Esophagus muscularis mucosa (tissue), 4 donors: ENCODE data around the gene MEG3. TPM values are rescaled to one million over a fixed set of nuclear protein-coding genes. Genes with fewer than 3 reads are reported as not detected.

Source experiments
- DNase-seq: peaks from one replicate; pipeline ENCODE4 v3.0.0-alpha.2; 2017; ENCODE audit errors: extremely low spot score
- H3K27ac ChIP-seq, 4 donors: fragments of 200-600 bp; sonication (generic); replicated peaks in 1 of 4; 1 replicate in 3 of 4; 2 replicates in 1 of 4; pipeline ENCODE4 v1.5.1; 2016 to 2019; ENCODE audit warnings: mild to moderate bottlenecking in 1 of 4
- H3K27me3 ChIP-seq, 4 donors: fragments of 200-600 bp; sonication (generic); one replicate each; pipeline versions ENCODE4 v1.5.1 to v1.6.0; 2016 to 2019
- H3K36me3 ChIP-seq, 4 donors: fragments of 200-600 bp; sonication (generic); one replicate each; pipeline ENCODE4 v1.5.1; 2016 to 2019
- H3K4me1 ChIP-seq, 4 donors: fragments of 200-600 bp; sonication (generic); one replicate each; pipeline ENCODE4 v1.5.1; 2016 to 2019
- H3K4me3 ChIP-seq, 4 donors: fragments of 200-600 bp; sonication (generic); 1 replicate in 2 of 4; 2 replicates in 2 of 4; pipeline ENCODE4 v1.5.1; 2016 to 2019; ENCODE audit warnings: mild to moderate bottlenecking in 4 of 4, moderate library complexity in 1 of 4
- H3K9me3 ChIP-seq, 4 donors: fragments of 200-600 bp; sonication (generic); 1 replicate in 3 of 4; 2 replicates in 1 of 4; pipeline ENCODE4 v1.5.1; 2016 to 2019
- CTCF ChIP-seq, 3 experiments: fragments of 200-600 bp in 2 of 3; fragments of 450-650 bp in 1 of 3; sonication (generic) in 2 of 3; IDR thresholded peaks; one replicate each; pipeline ENCODE4 v1.5.1; 2017 to 2019; ENCODE audit warnings: antibody characterized with exemption in 3 of 3, mild to moderate bottlenecking in 2 of 3, moderate library complexity in 1 of 3
- EP300 ChIP-seq: sonication (generic); formaldehyde crosslinking; IDR thresholded peaks from one replicate; pipeline ENCODE4 v1.6.1; 2017; ENCODE audit warnings: antibody characterized with exemption
- POLR2A ChIP-seq: fragments of 450-650 bp; IDR thresholded peaks from one replicate; pipeline ENCODE4 v1.6.1; 2017; ENCODE audit warnings: antibody characterized with exemption, moderate library complexity, mild to moderate bottlenecking, low read depth
- POLR2AphosphoS5 ChIP-seq, 2 donors: sonication (generic); formaldehyde crosslinking; IDR thresholded peaks; one replicate each; pipeline ENCODE4 v1.6.1; 2017; ENCODE audit warnings: antibody characterized with exemption in 2 of 2
- whole genome bisulfite sequencing: methylation state at CpG from one replicate; pipeline ENCODE4 v1.1.5; 2018; 5-methylcytosine and 5-hydroxymethylcytosine counted together
- intact Hi-C: fragments of 100-400 bp; cut with DNase I; formaldehyde crosslinking; loops from one replicate; pipeline ENCODE4 v1.15.1; 2023
- total RNA-seq, 4 donors: library from RNA; depleted of rRNA; stranded (reverse); fragments of >200 nt; gene quantifications; one replicate each; pipeline versions ENCODE4 v1.1.0 to v1.2.1, GENCODE V29; 2016

The MEG3 gene
- total RNA-seq, 4 donors from 2014 or later: 9.4 to 53.2 (median 22.1) TPM

- no peak for DNase-seq
- 82% methylated on average over 18 of the region's 18 CpGs for WGBS
- H3K27ac ChIP-seq: no peak overlapping the region
- no peak overlapping the region for H3K4me3 ChIP-seq
- intact Hi-C loops: no loop called here
- H3K27me3 ChIP-seq: peaks cover 0 to 13% (median 0%) of the 10 kb centered on the region in 4 donors
- no peaks in the 10 kb centered on the region for H3K9me3 ChIP-seq
- H3K36me3 ChIP-seq: no peaks in the 10 kb centered on the region
- no peaks in the 10 kb centered on the region for H3K4me1 ChIP-seq
- no peak for TF ChIP-seq POLR2A
- no peak for TF ChIP-seq EP300
- no peak for TF ChIP-seq POLR2AphosphoS5 (IDR thresholded peaks at IDR 0.05)
- TF ChIP-seq CTCF (IDR thresholded peaks at IDR 0.05): no peak
These were observed 29.5 kb downstream of the MEG3 start for GRCh38 chr14:100855256-100855930.

GRCh38 chr14:100856056-100856950 is 30.4 kb downstream of the MEG3 start:
- WGBS: 83% methylated on average over 20 of the region's 20 CpGs
- H3K36me3 ChIP-seq: no peaks in the 10 kb centered on the region
- no peak for DNase-seq
- peaks cover 0 to 22% (median 0%) of the 10 kb centered on the region in 4 donors for H3K27me3 ChIP-seq
- H3K4me3 ChIP-seq: no peak overlapping the region
- H3K27ac ChIP-seq: no peak overlapping the region
- TF ChIP-seq EP300: no peak
- no peak for TF ChIP-seq POLR2A
- TF ChIP-seq POLR2AphosphoS5 (IDR thresholded peaks at IDR 0.05): no peak
- TF ChIP-seq CTCF (IDR thresholded peaks at IDR 0.05): no peak
- H3K9me3 ChIP-seq: no peaks in the 10 kb centered on the region
- intact Hi-C loops: no loop called here
- H3K4me1 ChIP-seq: no peaks in the 10 kb centered on the region

- WGBS: 72% methylated on average over 14 of the region's 14 CpGs
- intact Hi-C loops: no loop called here
- Histone ChIP-seq H3K9me3 (no peaks in the 10 kb centered on the region), H3K27me3 (peaks cover 0 to 27% (median 0%) of the 10 kb centered on the region in 4 donors), H3K27ac (no peak overlapping the region), H3K36me3 (no peaks in the 10 kb centered on the region), H3K4me3 (no peak overlapping the region), H3K4me1 (no peaks in the 10 kb centered on the region)
- TF ChIP-seq CTCF (IDR thresholded peaks at IDR 0.05) (no peak), POLR2A (no peak), EP300 (no peak), POLR2AphosphoS5 (IDR thresholded peaks at IDR 0.05) (no peak)
- DNase-seq: no peak
These were observed 31.5 kb downstream of the MEG3 start for GRCh38 chr14:100857233-100857922.

GRCh38 chr14:100857923-100858837 is 32.3 kb downstream of the MEG3 start:
- H3K27me3 ChIP-seq: peaks cover 0 to 27% (median 0%) of the 10 kb centered on the region in 4 donors
- no peaks in the 10 kb centered on the region for H3K4me1 ChIP-seq
- no peaks in the 10 kb centered on the region for H3K9me3 ChIP-seq
- WGBS: 86% methylated on average over 17 of the region's 17 CpGs
- H3K27ac ChIP-seq: no peak overlapping the region
- no peaks in the 10 kb centered on the region for H3K36me3 ChIP-seq
- no peak overlapping the region for H3K4me3 ChIP-seq
- intact Hi-C loops: no loop called here
- TF ChIP-seq EP300 (no peak), POLR2AphosphoS5 (IDR thresholded peaks at IDR 0.05) (no peak), POLR2A (no peak), CTCF (IDR thresholded peaks at IDR 0.05) (no peak)
- no peak for DNase-seq
